Naive B cell (primary cell): ENCODE data around the gene CDK5RAP2. TPM values are rescaled to one million over a fixed set of nuclear protein-coding genes. Genes with fewer than 3 reads are reported as not detected.

Source experiments
- ATAC-seq, 2 donors: fragments of 150-1000 bp; cut with Tn5 transposase; 2 replicates each; pipeline ENCODE4 v1.10.0; 2021; ENCODE audit warnings: low read depth in 2 of 2, mild to moderate bottlenecking in 2 of 2, moderate library complexity in 2 of 2
- DNase-seq: peaks from one replicate; pipeline ENCODE4 v3.0.0; 2022
- H3K27ac Mint-ChIP-seq, 6 donors: one replicate each; pipeline ENCODE4 v1.8.0; 2020 to 2022; ENCODE audit warnings: mild to moderate bottlenecking in 6 of 6, mixed read lengths in 6 of 6, moderate library complexity in 5 of 6, inconsistent platforms in 2 of 6
- H3K27me3 Mint-ChIP-seq, 3 donors: one replicate each; pipeline ENCODE4 v1.8.0; 2021 to 2022; ENCODE audit warnings: mixed read lengths in 3 of 3, mild to moderate bottlenecking in 1 of 3
- H3K36me3 Mint-ChIP-seq, 2 donors: one replicate each; pipeline ENCODE4 v1.8.0; 2020 to 2022; ENCODE audit warnings: mixed read lengths in 2 of 2, inconsistent platforms in 1 of 2, mild to moderate bottlenecking in 1 of 2
- H3K4me1 Mint-ChIP-seq, 3 donors: one replicate each; pipeline ENCODE4 v1.8.0; 2020 to 2022; ENCODE audit warnings: mixed read lengths in 3 of 3, inconsistent platforms in 1 of 3, mild to moderate bottlenecking in 1 of 3, moderate library complexity in 1 of 3
- H3K4me3 Mint-ChIP-seq, 8 donors: one replicate each; pipeline ENCODE4 v1.8.0; 2020 to 2022; ENCODE audit warnings: mild to moderate bottlenecking in 8 of 8, mixed read lengths in 8 of 8, moderate library complexity in 8 of 8, inconsistent platforms in 2 of 8
- H3K9me3 Mint-ChIP-seq, 7 donors: one replicate each; pipeline ENCODE4 v1.8.0; 2020 to 2022; ENCODE audit warnings: mixed read lengths in 7 of 7, mild to moderate bottlenecking in 5 of 7, inconsistent platforms in 2 of 7, moderate library complexity in 1 of 7
- polyA plus RNA-seq, 6 donors: library from polyadenylated mRNA; unstranded; fragments of 300-500 nt; fragmentation: Illumina TruSeq; gene quantifications; one replicate each; pipeline ENCODE4 v1.2.3, GENCODE V29; 2021; ENCODE audit warnings: low read depth in 6 of 6

The CDK5RAP2 gene
- polyA plus RNA-seq, 6 donors from 2014 or later = 10.5 to 45.0 (median 26.7) TPM

GRCh38 chr9:120375316-120375715, 204.7 kb downstream of the CDK5RAP2 start:
- Mint-ChIP-seq H3K4me3 (no peak overlapping the region), H3K36me3 (peaks cover 0 to 6% of the 10 kb centered on the region in 2 donors), H3K9me3 (peaks cover 0 to 11% (median 4%) of the 10 kb centered on the region in 7 donors), H3K27ac (no peak overlapping the region), H3K27me3 (no peaks in the 10 kb centered on the region), H3K4me1 (no peaks in the 10 kb centered on the region)
- DNase-seq (no peak), ATAC-seq (no peak)

DNA sequence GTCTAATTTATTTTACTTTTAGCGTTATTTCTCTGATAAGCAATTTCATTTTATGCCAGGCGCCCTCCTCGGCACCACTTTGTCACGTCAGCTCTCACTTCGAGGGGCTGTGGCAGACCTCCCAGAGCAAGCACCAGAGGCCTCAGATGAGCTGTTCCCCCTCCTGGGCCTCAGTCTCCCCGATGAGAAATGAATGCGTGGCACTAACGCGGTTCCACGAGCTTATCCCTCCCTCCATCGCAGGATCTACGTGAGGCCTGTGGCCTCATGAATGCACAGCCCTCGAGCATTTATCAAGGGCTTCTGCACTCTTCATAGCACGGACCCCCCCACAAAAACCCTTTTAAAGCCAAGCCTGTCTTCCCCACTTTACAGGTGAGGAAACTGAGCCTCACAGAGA, 205.2 kb downstream of the CDK5RAP2 start:
- Mint-ChIP-seq H3K4me3 (no peak overlapping the region), H3K9me3 (peaks cover 0 to 11% (median 6%) of the 10 kb centered on the region in 7 donors), H3K36me3 (peaks cover 0 to 6% of the 10 kb centered on the region in 2 donors), H3K4me1 (no peaks in the 10 kb centered on the region), H3K27me3 (no peaks in the 10 kb centered on the region), H3K27ac (no peak overlapping the region)
- DNase-seq = no peak
- ATAC-seq = no peak

- Mint-ChIP-seq H3K27ac (no peak overlapping the region), H3K9me3 (peaks cover 0 to 9% (median 4%) of the 10 kb centered on the region in 7 donors), H3K4me3 (peak overlapping the region in 1 of 8 donors; percentile 73), H3K4me1 (no peaks in the 10 kb centered on the region), H3K36me3 (peaks cover 0 to 6% of the 10 kb centered on the region in 2 donors), H3K27me3 (no peaks in the 10 kb centered on the region)
- no peak for DNase-seq
- no peak for ATAC-seq
These were observed 205.7 kb downstream of the CDK5RAP2 start for GRCh38 chr9:120374239-120374638.

GRCh38 chr9:120372040-120372439, 207.9 kb downstream of the CDK5RAP2 start:
- Mint-ChIP-seq H3K4me3 (no peak overlapping the region), H3K9me3 (peaks cover 0 to 12% (median 8%) of the 10 kb centered on the region in 7 donors), H3K27me3 (no peaks in the 10 kb centered on the region), H3K36me3 (no peaks in the 10 kb centered on the region), H3K27ac (no peak overlapping the region), H3K4me1 (no peaks in the 10 kb centered on the region)
- DNase-seq = no peak
- no peak for ATAC-seq

- DNase-seq (no peak), ATAC-seq (no peak)
- no peaks in the 10 kb centered on the region for H3K36me3 Mint-ChIP-seq
- no peak overlapping the region for H3K4me3 Mint-ChIP-seq
- H3K27me3 Mint-ChIP-seq = no peaks in the 10 kb centered on the region
- H3K4me1 Mint-ChIP-seq = no peaks in the 10 kb centered on the region
- no peak overlapping the region for H3K27ac Mint-ChIP-seq
- peaks cover 0 to 14% (median 5%) of the 10 kb centered on the region in 7 donors for H3K9me3 Mint-ChIP-seq
These were observed 210.3 kb downstream of the CDK5RAP2 start for GRCh38 chr9:120369608-120370220.

DNA sequence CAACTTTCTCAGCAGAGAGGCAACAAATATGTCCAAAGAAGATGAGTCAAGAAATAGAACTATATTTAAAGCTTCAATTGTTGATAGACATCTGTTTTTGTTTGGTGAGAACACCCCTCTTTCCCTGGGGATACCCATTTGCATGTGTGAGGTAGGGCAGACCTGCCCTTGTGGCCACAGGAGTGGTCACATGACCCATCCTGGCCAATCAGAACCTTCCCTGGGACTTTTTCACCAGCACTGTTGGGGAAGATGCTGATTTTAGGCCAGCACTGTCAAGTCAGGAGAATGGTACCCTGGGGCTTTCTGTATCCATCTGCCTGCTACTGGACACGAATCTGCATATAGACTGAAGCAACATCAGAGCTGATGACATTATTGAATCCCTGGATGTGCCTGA, 211.2 kb downstream of the CDK5RAP2 start:
- ATAC-seq (no peak), DNase-seq (no peak)
- no peak overlapping the region for H3K27ac Mint-ChIP-seq

GRCh38 chr9:120366644-120367019, 213.3 kb downstream of the CDK5RAP2 start:
- ATAC-seq = no peak

More for the DNA sequence above, 211.2 kb downstream of the CDK5RAP2 start:
- peaks cover 0 to 14% (median 5%) of the 10 kb centered on the region in 7 donors for H3K9me3 Mint-ChIP-seq
- H3K27me3 Mint-ChIP-seq = peaks cover 0 to 4% (median 0%) of the 10 kb centered on the region in 3 donors
- no peaks in the 10 kb centered on the region for H3K36me3 Mint-ChIP-seq
- peaks cover 0 to 1% (median 0%) of the 10 kb centered on the region in 3 donors for H3K4me1 Mint-ChIP-seq
- no peak overlapping the region for H3K4me3 Mint-ChIP-seq

DNA sequence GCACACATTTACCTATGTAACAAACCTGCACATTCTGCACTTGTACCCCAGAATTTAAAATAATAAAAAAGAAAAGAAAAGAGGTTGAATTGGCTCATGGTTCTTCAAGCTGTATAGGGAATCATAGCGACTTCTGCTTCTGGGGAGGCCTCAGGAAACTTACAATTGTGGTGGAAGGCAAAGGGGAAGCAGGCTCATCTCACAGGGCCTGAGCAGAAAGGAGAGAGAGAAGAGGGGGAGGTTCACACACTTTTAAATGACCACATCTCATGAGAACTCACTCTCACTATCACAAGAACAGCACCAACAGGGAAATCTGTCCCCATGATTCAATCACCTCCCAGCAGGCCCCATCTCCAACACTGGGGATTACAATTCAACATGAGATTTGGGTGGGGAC, 214.6 kb downstream of the CDK5RAP2 start:
- no peaks in the 10 kb centered on the region for H3K36me3 Mint-ChIP-seq
- H3K27ac Mint-ChIP-seq = no peak overlapping the region
- no peak for ATAC-seq
- peaks cover 0 to 8% (median 4%) of the 10 kb centered on the region in 3 donors for H3K27me3 Mint-ChIP-seq
- H3K4me1 Mint-ChIP-seq = peaks cover 0 to 4% (median 0%) of the 10 kb centered on the region in 3 donors
- no peak for DNase-seq
- no peak overlapping the region for H3K4me3 Mint-ChIP-seq
- peaks cover 0 to 14% (median 5%) of the 10 kb centered on the region in 7 donors for H3K9me3 Mint-ChIP-seq

More at GRCh38 chr9:120366644-120367019, 213.3 kb downstream of the CDK5RAP2 start:
- Mint-ChIP-seq H3K4me1 (peaks cover 0 to 4% (median 0%) of the 10 kb centered on the region in 3 donors), H3K27ac (no peak overlapping the region), H3K4me3 (no peak overlapping the region), H3K9me3 (peaks cover 0 to 14% (median 5%) of the 10 kb centered on the region in 7 donors), H3K27me3 (peaks cover 0 to 8% (median 4%) of the 10 kb centered on the region in 3 donors), H3K36me3 (no peaks in the 10 kb centered on the region)
- no peak for DNase-seq

- no peak overlapping the region for H3K27ac Mint-ChIP-seq
- peaks cover 0 to 6% (median 3%) of the 10 kb centered on the region in 7 donors for H3K9me3 Mint-ChIP-seq
- ATAC-seq (no peak), DNase-seq (no peak)
- H3K4me3 Mint-ChIP-seq = no peak overlapping the region
- H3K4me1 Mint-ChIP-seq = peaks cover 0 to 4% (median 0%) of the 10 kb centered on the region in 3 donors
- no peaks in the 10 kb centered on the region for H3K36me3 Mint-ChIP-seq
- peaks cover 0 to 8% (median 4%) of the 10 kb centered on the region in 3 donors for H3K27me3 Mint-ChIP-seq
These were observed 216.3 kb downstream of the CDK5RAP2 start for GRCh38 chr9:120363697-120364096.

- Mint-ChIP-seq H3K27ac (no peak overlapping the region), H3K36me3 (no peaks in the 10 kb centered on the region), H3K4me1 (peaks cover 0 to 4% (median 0%) of the 10 kb centered on the region in 3 donors), H3K9me3 (peaks cover 0 to 3% (median 0%) of the 10 kb centered on the region in 7 donors), H3K27me3 (peaks cover 0 to 8% (median 4%) of the 10 kb centered on the region in 3 donors), H3K4me3 (no peak overlapping the region)
- no peak for ATAC-seq
- no peak for DNase-seq
These were observed 217.5 kb downstream of the CDK5RAP2 start for GRCh38 chr9:120362446-120362845.

DNA sequence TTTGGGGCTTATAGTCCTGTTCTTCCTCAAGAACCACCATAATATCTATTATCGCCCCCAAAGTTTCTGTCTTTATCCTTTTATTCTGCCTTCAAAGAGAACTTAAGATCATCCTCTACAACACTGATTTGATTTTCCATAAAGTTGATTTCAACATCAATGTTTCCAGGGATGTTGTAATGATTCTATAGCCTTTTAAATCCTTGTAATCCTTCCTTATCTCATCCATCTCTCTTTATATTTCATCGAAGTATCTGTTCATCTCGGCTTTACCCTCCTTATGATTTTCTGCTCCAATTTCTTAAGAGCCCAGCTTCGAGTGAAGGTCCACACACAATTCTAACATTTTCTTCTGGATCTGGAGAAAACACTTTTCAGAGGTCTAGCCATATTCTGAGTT, 218.4 kb downstream of the CDK5RAP2 start:
- Mint-ChIP-seq H3K27ac (no peak overlapping the region), H3K4me3 (no peak overlapping the region), H3K27me3 (peaks cover 0 to 8% (median 4%) of the 10 kb centered on the region in 3 donors), H3K36me3 (no peaks in the 10 kb centered on the region), H3K4me1 (peaks cover 0 to 4% (median 0%) of the 10 kb centered on the region in 3 donors), H3K9me3 (peaks cover 0 to 3% (median 0%) of the 10 kb centered on the region in 7 donors)
- ATAC-seq = no peak
- DNase-seq = no peak

DNA sequence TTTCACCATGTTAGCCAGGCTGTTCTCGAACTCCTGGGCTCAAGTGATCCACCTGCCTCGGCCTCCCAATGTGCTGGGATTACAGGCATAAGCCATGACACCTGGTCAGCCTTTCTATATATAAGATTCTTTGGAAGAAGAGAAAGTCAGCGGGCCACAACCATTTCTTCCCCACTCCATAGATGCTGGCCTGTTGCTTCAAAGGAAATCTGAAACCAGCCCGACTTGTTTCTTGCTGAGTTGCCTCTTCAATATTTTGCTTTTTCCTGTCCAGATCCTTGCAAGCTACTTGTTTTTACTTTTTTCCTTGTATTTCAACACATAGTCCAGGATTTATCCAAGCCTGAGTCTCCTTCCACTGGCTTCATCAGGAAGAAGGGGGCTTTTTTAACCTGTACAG, 219.5 kb downstream of the CDK5RAP2 start:
- no peak for DNase-seq
- no peak for ATAC-seq
- Mint-ChIP-seq H3K4me3 (no peak overlapping the region), H3K27me3 (peaks cover 0 to 8% (median 4%) of the 10 kb centered on the region in 3 donors), H3K36me3 (no peaks in the 10 kb centered on the region), H3K27ac (no peak overlapping the region), H3K4me1 (peaks cover 0 to 4% (median 0%) of the 10 kb centered on the region in 3 donors), H3K9me3 (peaks cover 0 to 6% (median 0%) of the 10 kb centered on the region in 7 donors)

DNA sequence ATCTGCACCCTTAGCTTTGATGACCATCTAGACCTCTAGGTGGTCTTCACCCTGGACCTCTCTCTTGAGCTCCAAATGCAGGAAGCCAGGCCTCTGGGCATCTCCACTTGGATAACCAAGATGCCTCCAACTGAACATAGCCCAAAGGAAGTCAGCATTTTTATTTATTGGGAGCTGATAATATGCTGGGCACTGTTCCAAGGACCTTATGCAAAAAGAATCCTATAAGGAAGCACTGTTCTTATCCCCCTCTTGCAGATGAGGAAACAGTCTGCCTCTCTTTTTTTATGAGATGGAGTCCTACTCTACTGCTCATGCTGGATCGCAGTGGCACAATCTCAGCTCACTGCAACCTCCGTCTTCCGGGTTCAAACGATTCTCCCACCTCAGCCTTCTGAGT, 219.9 kb downstream of the CDK5RAP2 start:
- Mint-ChIP-seq H3K4me1 (peaks cover 0 to 4% (median 0%) of the 10 kb centered on the region in 3 donors), H3K9me3 (peaks cover 0 to 5% (median 0%) of the 10 kb centered on the region in 7 donors), H3K27me3 (peaks cover 0 to 8% (median 4%) of the 10 kb centered on the region in 3 donors), H3K27ac (peak overlapping the region in 1 of 6 donors; percentile 13), H3K36me3 (no peaks in the 10 kb centered on the region), H3K4me3 (no peak overlapping the region)
- DNase-seq = no peak
- ATAC-seq = no peak

- Mint-ChIP-seq H3K27me3 (peaks cover 0 to 5% (median 4%) of the 10 kb centered on the region in 3 donors), H3K27ac (no peak overlapping the region), H3K9me3 (peaks cover 0 to 2% (median 0%) of the 10 kb centered on the region in 7 donors), H3K4me3 (no peak overlapping the region), H3K36me3 (no peaks in the 10 kb centered on the region), H3K4me1 (peaks cover 0 to 3% (median 0%) of the 10 kb centered on the region in 3 donors)
- DNase-seq (no peak), ATAC-seq (no peak)
These were observed 221.1 kb downstream of the CDK5RAP2 start for GRCh38 chr9:120358877-120359276.
